Stimulated activated effector memory CD8-positive, alpha-beta T cell treated with anti-CD3 and anti-CD28 coated beads, Interleukin-12 subunit alpha, Interleukin-12 subunit beta, amount 100 ng/mL, for 72 hours (primary cell): ENCODE results near the gene OR10J1.

ENCODE experiments used
- ATAC-seq: fragments of 150-1000 bp; cut with Tn5 transposase; 2 replicates; pipeline ENCODE4 v1.10.0; 2021
- DNase-seq, 2 donors: peaks; one replicate each; pipeline ENCODE4 v3.0.0; 2021 to 2022; ENCODE audit warnings: low spot score in 2 of 2
- H3K27ac Mint-ChIP-seq: one replicate; pipeline ENCODE4 v1.8.0; 2022; ENCODE audit warnings: mild to moderate bottlenecking, mixed read lengths
- H3K36me3 Mint-ChIP-seq: one replicate; pipeline ENCODE4 v1.8.0; 2022; ENCODE audit warnings: mild to moderate bottlenecking, mixed read lengths
- H3K4me1 Mint-ChIP-seq: one replicate; pipeline ENCODE4 v1.8.0; 2022; ENCODE audit warnings: mixed read lengths
- H3K4me3 Mint-ChIP-seq: one replicate; pipeline ENCODE4 v1.8.0; 2022; ENCODE audit warnings: mild to moderate bottlenecking, mixed read lengths
- H3K9me3 Mint-ChIP-seq: one replicate; pipeline ENCODE4 v1.8.0; 2022; ENCODE audit warnings: mixed read lengths

OR10J1 gene

DNA sequence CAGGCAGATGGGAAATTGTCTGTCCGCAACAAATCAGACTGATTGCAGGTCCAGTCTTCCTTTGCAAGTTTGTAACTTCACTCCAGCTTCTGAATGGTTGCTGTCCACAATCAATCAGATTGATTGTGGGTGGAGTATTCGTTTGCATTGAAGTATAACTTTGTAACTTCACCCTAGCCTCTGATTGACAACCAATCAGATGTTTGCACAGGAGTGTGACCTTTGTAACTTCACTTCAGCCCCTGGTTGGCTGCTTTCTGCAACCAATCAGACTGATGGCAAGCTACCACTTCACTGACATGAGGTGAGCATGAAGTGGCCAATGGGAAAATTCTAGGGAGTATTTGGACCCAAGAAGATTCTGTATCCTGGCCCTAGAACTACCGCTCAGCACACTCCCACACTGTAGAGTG lies 25.7 kb downstream of the OR10J1 start:
- peaks cover 4% of the 10 kb centered on the region for H3K9me3 Mint-ChIP-seq
- no peaks in the 10 kb centered on the region for H3K36me3 Mint-ChIP-seq
- H3K4me1 Mint-ChIP-seq, result no peaks in the 10 kb centered on the region

GRCh38 chr1:159468321-159468720 lies 28.8 kb downstream of the OR10J1 start:
- DNase-seq (no peak), ATAC-seq (no peak)
- Mint-ChIP-seq H3K27ac (no peak overlapping the region), H3K9me3 (peaks cover 2% of the 10 kb centered on the region), H3K4me3 (no peak overlapping the region), H3K36me3 (no peaks in the 10 kb centered on the region), H3K4me1 (no peaks in the 10 kb centered on the region)

More for the DNA sequence above, 25.7 kb downstream of the OR10J1 start:
- DNase-seq (no peak), ATAC-seq (no peak)
- no peak overlapping the region for H3K27ac Mint-ChIP-seq
- H3K4me3 Mint-ChIP-seq, result no peak overlapping the region

- Mint-ChIP-seq H3K36me3 (no peaks in the 10 kb centered on the region), H3K4me3 (no peak overlapping the region), H3K27ac (no peak overlapping the region), H3K9me3 (peaks cover 2% of the 10 kb centered on the region), H3K4me1 (no peaks in the 10 kb centered on the region)
- ATAC-seq (no peak), DNase-seq (no peak)
Measured at GRCh38 chr1:159469921-159470533, 30.5 kb downstream of the OR10J1 start.

DNA sequence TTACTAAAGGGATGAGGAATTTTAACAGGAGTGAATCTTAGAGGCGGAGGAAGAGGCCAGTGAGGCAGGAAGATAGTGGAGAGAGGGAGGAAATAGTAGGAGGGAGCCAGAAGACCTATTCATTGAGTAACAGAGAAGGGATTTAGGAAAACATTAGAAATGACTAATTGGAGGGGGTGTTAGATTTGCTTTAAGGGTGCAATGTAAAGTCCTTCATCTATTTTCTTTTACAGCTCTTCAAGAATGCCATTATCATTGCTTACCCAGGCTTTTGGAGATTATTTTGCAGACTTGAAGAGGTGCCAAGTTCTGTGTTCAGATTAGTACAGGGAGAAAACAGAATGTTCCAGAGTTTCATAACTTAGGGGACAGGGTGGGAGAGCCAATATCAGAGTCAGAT lies 33.8 kb downstream of the OR10J1 start:
- ATAC-seq (no peak), DNase-seq (no peak)
- peaks cover 2% of the 10 kb centered on the region for H3K9me3 Mint-ChIP-seq
- no peak overlapping the region for H3K27ac Mint-ChIP-seq
- H3K4me1 Mint-ChIP-seq, result no peaks in the 10 kb centered on the region
- no peak overlapping the region for H3K4me3 Mint-ChIP-seq
- no peaks in the 10 kb centered on the region for H3K36me3 Mint-ChIP-seq

- Mint-ChIP-seq H3K9me3 (peaks cover 2% of the 10 kb centered on the region), H3K27ac (no peak overlapping the region), H3K36me3 (no peaks in the 10 kb centered on the region), H3K4me3 (no peak overlapping the region), H3K4me1 (no peaks in the 10 kb centered on the region)
- DNase-seq, result no peak
- no peak for ATAC-seq
Measured at GRCh38 chr1:159474926-159475325, 35.4 kb downstream of the OR10J1 start.

DNA sequence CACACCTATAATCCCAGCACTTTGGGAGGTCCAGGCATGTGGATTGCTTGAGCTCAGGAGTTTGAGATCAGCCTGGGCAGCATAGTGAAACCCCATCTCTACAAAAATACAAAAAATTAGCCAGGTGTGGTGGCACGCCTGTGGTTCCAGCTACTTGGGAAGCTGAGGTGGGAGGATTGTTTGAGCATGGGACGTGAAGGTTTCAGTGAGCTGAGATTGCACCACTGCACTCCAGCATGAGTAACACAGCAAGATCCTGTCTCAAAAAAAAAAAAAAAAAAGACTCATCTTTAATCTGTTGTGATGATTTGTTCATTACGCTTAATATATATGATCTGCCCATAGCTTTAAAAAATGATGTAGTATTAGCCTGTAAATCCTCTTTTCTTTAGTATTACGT lies 44.0 kb downstream of the OR10J1 start:
- Mint-ChIP-seq H3K4me1 (no peaks in the 10 kb centered on the region), H3K36me3 (no peaks in the 10 kb centered on the region), H3K27ac (no peak overlapping the region), H3K4me3 (no peak overlapping the region), H3K9me3 (peaks cover 3% of the 10 kb centered on the region)
- no peak for ATAC-seq
- DNase-seq, result no peak
